Measurements from ENCODE around the gene ABCB10.

GRCh38 chr1:229495782-229496181 is 62.7 kb downstream of the ABCB10 start:
- no peak for TF ChIP-seq CTCF (IDR thresholded peaks at IDR 0.05; ENCODE audit: insufficient read depth, low read length, poor library complexity, severe bottlenecking)
- no peak for TF ChIP-seq EZH2phosphoT487 (conservative IDR thresholded peaks at IDR 0.05; ENCODE audit: low read length)

Data from SU-DHL-6 (cell line).